ENCODE data around the gene ACTC1.

Gene ACTC1

GRCh38 chr15:34755419-34755773 lies 40.0 kb downstream of the ACTC1 start:
- no peak for DNase-seq

- DNase-seq = peak in 1 of 2 experiments; percentile 18
Measured at GRCh38 chr15:34754674-34755418, 40.5 kb downstream of the ACTC1 start, which contains the start of gene GJD2. Gene GJD2, minus strand, starts transcription at chr15:34754998. Its CDS starts 510 bp downstream, at chr15:34754488.

GRCh38 chr15:34754171-34754601 lies 41.2 kb downstream of the ACTC1 start:
- no peak for DNase-seq

GRCh38 chr15:34753236-34753894 lies 42.0 kb downstream of the ACTC1 start:
- DNase-seq = no peak

GRCh38 chr15:34749691-34750090 lies 45.7 kb downstream of the ACTC1 start:
- no peak for DNase-seq

All from SHP77 (cell line).